NCI-H524 treated with DMSO at 0.1 percent for 48 hours (cell line): ENCODE results near the gene TSPEAR.
A peak's percentile ranks its signal among the peaks of the same experiment; 100 is the strongest.

ENCODE experiments used
- DNase-seq: peaks from one replicate; lab custom pipeline; 2025; lab: John Stamatoyannopoulos, UW

TSPEAR gene

GRCh38 chr21:44462086-44462833 is 249.1 kb downstream of the TSPEAR start:
- DNase-seq, result no peak

GRCh38 chr21:44461464-44462001 is 249.8 kb downstream of the TSPEAR start:
- DNase-seq, result no peak

- no peak for DNase-seq
Observed at GRCh38 chr21:44461005-44461404, 250.4 kb downstream of the TSPEAR start.

- no peak for DNase-seq
Observed at GRCh38 chr21:44460441-44460755, 251.0 kb downstream of the TSPEAR start.

- no peak for DNase-seq
Observed at GRCh38 chr21:44459712-44460440, 251.5 kb downstream of the TSPEAR start.

GRCh38 chr21:44458971-44459711 is 252.2 kb downstream of the TSPEAR start:
- no peak for DNase-seq

GRCh38 chr21:44456915-44457736 is 254.2 kb downstream of the TSPEAR start:
- no peak for DNase-seq

GRCh38 chr21:44456214-44456914 is 255.0 kb downstream of the TSPEAR start:
- no peak for DNase-seq

- no peak for DNase-seq
Observed at GRCh38 chr21:44455524-44456213, 255.7 kb downstream of the TSPEAR start.

GRCh38 chr21:44454747-44455523 is 256.4 kb downstream of the TSPEAR start, which contains the start of gene LRRC3:
Gene LRRC3 (plus strand): TSS chr21:44455510. CDS start chr21:44456645, 1,135 bp downstream.
- peak; percentile 16 for DNase-seq

- DNase-seq, result no peak
Observed at GRCh38 chr21:44454058-44454457, 257.3 kb downstream of the TSPEAR start.

GRCh38 chr21:44453120-44453519 is 258.3 kb downstream of the TSPEAR start:
- DNase-seq, result no peak

GRCh38 chr21:44450999-44451398 is 260.4 kb downstream of the TSPEAR start:
- DNase-seq, result no peak

GRCh38 chr21:44450402-44450801 is 261.0 kb downstream of the TSPEAR start:
- DNase-seq, result no peak

GRCh38 chr21:44449473-44450363 is 261.7 kb downstream of the TSPEAR start:
- DNase-seq, result no peak

GRCh38 chr21:44448651-44449131 is 262.7 kb downstream of the TSPEAR start:
- DNase-seq, result no peak
